NAMALWA (cell line): Measurements from ENCODE around the gene PWP1.

Experiments used
- DNase-seq: peaks from one replicate; pipeline ENCODE4 v3.0.0-alpha.2; 2015; ENCODE audit warnings: low spot score

PWP1 gene

GRCh38 chr12:107685360-107686248 lies at the start of gene PWP1:
Gene PWP1, plus strand, starts transcription at chr12:107685799. Its CDS starts 101 bp downstream, at chr12:107685900.
- peak; percentile 98 for DNase-seq

- DNase-seq: no peak
These were observed 44.4 kb upstream of the PWP1 start for GRCh38 chr12:107641154-107641553.

- no peak for DNase-seq
These were observed 43.4 kb upstream of the PWP1 start for GRCh38 chr12:107642240-107642639.

GRCh38 chr12:107645630-107646333 lies 39.8 kb upstream of the PWP1 start:
- no peak for DNase-seq

- DNase-seq: no peak
These were observed 39.2 kb upstream of the PWP1 start for GRCh38 chr12:107646436-107646835.

- no peak for DNase-seq
These were observed 35.9 kb upstream of the PWP1 start for GRCh38 chr12:107649661-107650061.

- no peak for DNase-seq
These were observed 34.6 kb upstream of the PWP1 start for GRCh38 chr12:107650977-107651376.

GRCh38 chr12:107651571-107652449 lies 33.8 kb upstream of the PWP1 start:
- DNase-seq: no peak

- no peak for DNase-seq
These were observed 32.1 kb upstream of the PWP1 start for GRCh38 chr12:107653519-107653918.

GRCh38 chr12:107654873-107655272 lies 30.7 kb upstream of the PWP1 start:
- DNase-seq: no peak

- no peak for DNase-seq
These were observed 30.1 kb upstream of the PWP1 start for GRCh38 chr12:107655281-107656065.

GRCh38 chr12:107656302-107656701 lies 29.3 kb upstream of the PWP1 start:
- peak; percentile 8 for DNase-seq

- no peak for DNase-seq
These were observed 28.5 kb upstream of the PWP1 start for GRCh38 chr12:107657133-107657532.

- DNase-seq: no peak
These were observed 28.0 kb upstream of the PWP1 start for GRCh38 chr12:107657621-107658020.

GRCh38 chr12:107660235-107660634 lies 25.4 kb upstream of the PWP1 start:
- no peak for DNase-seq

GRCh38 chr12:107660861-107661415 lies 24.7 kb upstream of the PWP1 start:
- DNase-seq: no peak

- DNase-seq: no peak
These were observed 23.8 kb upstream of the PWP1 start for GRCh38 chr12:107661830-107662229.

- no peak for DNase-seq
These were observed 23.1 kb upstream of the PWP1 start for GRCh38 chr12:107662484-107662883.

GRCh38 chr12:107663277-107663676 lies 22.3 kb upstream of the PWP1 start:
- no peak for DNase-seq

GRCh38 chr12:107666009-107666408 lies 19.6 kb upstream of the PWP1 start:
- no peak for DNase-seq

GRCh38 chr12:107667464-107667863 lies 18.1 kb upstream of the PWP1 start:
- DNase-seq: no peak
